H1 (cell line): ENCODE measurements around the gene SETD1B. TPM values are rescaled to one million over a fixed set of nuclear protein-coding genes. Genes with fewer than 3 reads are reported as not detected.
A peak's percentile ranks its signal among the peaks of the same experiment; 100 is the strongest.

ENCODE experiments used
- CREB1 ChIP-seq: IDR thresholded peaks from 2 replicates; pipeline ENCODE4 v1.6.1; 2012; ENCODE audit warnings: inconsistent platforms
- JUN ChIP-seq: IDR thresholded peaks from 2 replicates; pipeline ENCODE4 v1.6.1; 2011; ENCODE audit warnings: low read depth, mild to moderate bottlenecking, improper control_type of control experiment, low read length
- PHF8 ChIP-seq: fragments of 200-600 bp; sonication (generic); conservative IDR thresholded peaks from 2 replicates; pipeline ENCODE4 v1.7.1; 2012; ENCODE audit warnings: low read depth, mild to moderate bottlenecking, inconsistent platforms, low read length, moderate library complexity
- POLR2A ChIP-seq, 2 experiments: IDR thresholded peaks; 1 replicate in 1 of 2; 2 replicates in 1 of 2; pipeline ENCODE4 v1.6.1; 2011; ENCODE audit warnings: low read depth in 2 of 2, low read length in 2 of 2, mild to moderate bottlenecking in 2 of 2; ENCODE audit errors: control extremely low read depth in 1 of 2
- RFX5 ChIP-seq: IDR thresholded peaks from 2 replicates; pipeline ENCODE4 v1.6.1; 2011; ENCODE audit warnings: low read depth, low read length, improper control_type of control experiment, borderline replicate concordance
- SIN3A ChIP-seq, 2 experiments: IDR thresholded peaks in 1 of 2; conservative IDR thresholded peaks in 1 of 2; 2 replicates each; pipeline ENCODE4 v1.6.1; 2011 to 2012; ENCODE audit warnings: low read length in 2 of 2, improper control_type of control experiment in 1 of 2, low read depth in 1 of 2, mild to moderate bottlenecking in 1 of 2
- TAF7 ChIP-seq: optimal IDR thresholded peaks from 2 replicates; pipeline ENCODE3; 2011; ENCODE audit warnings: low read depth, mild to moderate bottlenecking, inconsistent platforms, low read length, moderate library complexity, borderline replicate concordance
- polyA plus RNA-seq, 7 experiments: library from polyadenylated mRNA; depleted of rRNA in 3 of 7; stranded (reverse) in 5 of 7; unstranded in 2 of 7; fragments of >200 nt in 5 of 7; fragments of 200-250 nt in 2 of 7; gene quantifications; 1 replicate in 5 of 7; 2 replicates in 1 of 7; 4 replicates in 1 of 7; pipeline versions ENCODE4 v1.2.1 to v1.2.3, GENCODE V29; 2011 to 2013; ENCODE audit warnings: missing spikeins in 2 of 7, mixed read lengths in 2 of 7
- total RNA-seq: library from RNA; stranded (reverse); fragmentation: NEBNext Ultra II Directional; extraction: Animal tissue kit (Norgen Biotek cat#: 25700); gene quantifications from 2 replicates; pipeline ENCODE4 v1.2.1, GENCODE V29; 2021

The SETD1B gene
- total and polyA plus RNA-seq, 2 of the 8 experiments (the other 6 are each of a cell fraction or from before 2014, with no cell fraction given), result 1.3 to 17.7 TPM

- TF ChIP-seq JUN (no peak), PHF8 (peak; percentile 52; the same call in 1 of the 2 replicates), SIN3A (conservative IDR thresholded peaks at IDR 0.05 in 1 of 2, IDR thresholded peaks at IDR 0.05 in 1 of 2; ENCODE audit: low read depth in 1 of 2, low read length in 2 of 2) (peak in 1 of 2 experiments; percentile 30; a peak in 1 of 4 replicates), RFX5 (no peak), CREB1 (no peak; the same call in 1 of the 2 replicates), TAF7 (peak; percentile 50), POLR2A (IDR thresholded peaks at IDR 0.05; ENCODE audit: control extremely low read depth in 1 of 2, low read depth in 2 of 2, low read length in 2 of 2) (peak in 1 of 2 experiments; percentile 61; a peak in 2 of 3 replicates)
Measured at GRCh38 chr12:121793440-121793837, 10.4 kb upstream of the SETD1B start, which contains the start of gene RHOF (continued).
